ENCODE data around the gene CDKL1.
"Not testable (repeated sequence)": the region's sequence is repeated elsewhere in the genome, so short reads cannot be mapped to it uniquely, and the experiment has no call there.

CDKL1 gene

GRCh38 chr14:50364792-50365191 lies 31.9 kb downstream of the CDKL1 start:
- Histone ChIP-seq H3K4me3 (IDR thresholded peaks at IDR 0.05; ENCODE audit: insufficient read depth, low read depth, low read length) (no peak overlapping the region), H3K27ac (no peak overlapping the region), H3K9ac (no peak overlapping the region), H3K27me3 (ENCODE audit: insufficient read depth, low read depth) (no peaks in the 10 kb centered on the region), H3K4me1 (ENCODE audit: low read depth, poor library complexity, severe bottlenecking) (peaks cover 14% of the 10 kb centered on the region), H3K4me2 (no peak overlapping the region), H4K20me1 (ENCODE audit: insufficient read depth) (no peaks in the 10 kb centered on the region), H3K36me3 (ENCODE audit: insufficient read depth) (no peaks in the 10 kb centered on the region), H2AFZ (ENCODE audit: low read depth) (no peak overlapping the region), H3K79me2 (ENCODE audit: insufficient read depth, low read depth) (no peaks in the 10 kb centered on the region)
- TF ChIP-seq, protein P1, sequence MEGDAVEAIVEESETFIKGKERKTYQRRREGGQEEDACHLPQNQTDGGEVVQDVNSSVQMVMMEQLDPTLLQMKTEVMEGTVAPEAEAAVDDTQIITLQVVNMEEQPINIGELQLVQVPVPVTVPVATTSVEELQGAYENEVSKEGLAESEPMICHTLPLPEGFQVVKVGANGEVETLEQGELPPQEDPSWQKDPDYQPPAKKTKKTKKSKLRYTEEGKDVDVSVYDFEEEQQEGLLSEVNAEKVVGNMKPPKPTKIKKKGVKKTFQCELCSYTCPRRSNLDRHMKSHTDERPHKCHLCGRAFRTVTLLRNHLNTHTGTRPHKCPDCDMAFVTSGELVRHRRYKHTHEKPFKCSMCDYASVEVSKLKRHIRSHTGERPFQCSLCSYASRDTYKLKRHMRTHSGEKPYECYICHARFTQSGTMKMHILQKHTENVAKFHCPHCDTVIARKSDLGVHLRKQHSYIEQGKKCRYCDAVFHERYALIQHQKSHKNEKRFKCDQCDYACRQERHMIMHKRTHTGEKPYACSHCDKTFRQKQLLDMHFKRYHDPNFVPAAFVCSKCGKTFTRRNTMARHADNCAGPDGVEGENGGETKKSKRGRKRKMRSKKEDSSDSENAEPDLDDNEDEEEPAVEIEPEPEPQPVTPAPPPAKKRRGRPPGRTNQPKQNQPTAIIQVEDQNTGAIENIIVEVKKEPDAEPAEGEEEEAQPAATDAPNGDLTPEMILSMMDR (conservative IDR thresholded peaks at IDR 0.05; ENCODE audit: low read depth, low read length) = no peak

- Histone ChIP-seq H3K27me3 (ENCODE audit: insufficient read depth, low read depth) (no peaks in the 10 kb centered on the region), H3K36me3 (ENCODE audit: insufficient read depth) (no peaks in the 10 kb centered on the region), H2AFZ (ENCODE audit: low read depth) (peak overlapping the region; percentile 79; the same call in 1 of the 2 replicates), H3K27ac (no peak overlapping the region), H4K20me1 (ENCODE audit: insufficient read depth) (no peaks in the 10 kb centered on the region), H3K4me2 (peak overlapping the region; percentile 74), H3K4me1 (ENCODE audit: low read depth, poor library complexity, severe bottlenecking) (peaks cover 14% of the 10 kb centered on the region), H3K4me3 (IDR thresholded peaks at IDR 0.05; ENCODE audit: insufficient read depth, low read depth, low read length) (no peak overlapping the region), H3K9ac (peak overlapping the region; percentile 18; the same call in 1 of the 2 replicates), H3K79me2 (ENCODE audit: insufficient read depth, low read depth) (no peaks in the 10 kb centered on the region)
- TF ChIP-seq, protein P1 (conservative IDR thresholded peaks at IDR 0.05; ENCODE audit: low read depth, low read length) = no peak
These were observed 33.0 kb downstream of the CDKL1 start for GRCh38 chr14:50363714-50364111.

- no peak overlapping the region for H3K27ac ChIP-seq
- H3K4me2 ChIP-seq = peak overlapping the region; percentile 74
- no peaks in the 10 kb centered on the region for H3K79me2 ChIP-seq (ENCODE audit: insufficient read depth, low read depth)
- peaks cover 14% of the 10 kb centered on the region for H3K4me1 ChIP-seq (ENCODE audit: low read depth, poor library complexity, severe bottlenecking)
- H3K4me3 ChIP-seq (IDR thresholded peaks at IDR 0.05; ENCODE audit: insufficient read depth, low read depth, low read length) = no peak overlapping the region
- H2AFZ ChIP-seq (ENCODE audit: low read depth) = peak overlapping the region; percentile 79; the same call in 1 of the 2 replicates
- H4K20me1 ChIP-seq (ENCODE audit: insufficient read depth) = no peaks in the 10 kb centered on the region
- H3K36me3 ChIP-seq (ENCODE audit: insufficient read depth) = no peaks in the 10 kb centered on the region
- H3K9ac ChIP-seq = peak overlapping the region; percentile 18; the same call in 1 of the 2 replicates
- TF ChIP-seq, protein P1 (conservative IDR thresholded peaks at IDR 0.05; ENCODE audit: low read depth, low read length) = no peak
- no peaks in the 10 kb centered on the region for H3K27me3 ChIP-seq (ENCODE audit: insufficient read depth, low read depth)
These were observed 33.6 kb downstream of the CDKL1 start for GRCh38 chr14:50362764-50363713.

GRCh38 chr14:50361473-50362403 lies 34.9 kb downstream of the CDKL1 start:
- not testable (repeated sequence) for H3K4me2 ChIP-seq

More at GRCh38 chr14:50361473-50362403, 34.9 kb downstream of the CDKL1 start:
- not testable (repeated sequence) for H3K9ac ChIP-seq; H3K4me3 ChIP-seq (IDR thresholded peaks at IDR 0.05; ENCODE audit: insufficient read depth, low read depth, low read length); H3K36me3 ChIP-seq (ENCODE audit: insufficient read depth); H3K27ac ChIP-seq; H2AFZ ChIP-seq (ENCODE audit: low read depth); H4K20me1 ChIP-seq (ENCODE audit: insufficient read depth); H3K27me3 ChIP-seq (ENCODE audit: insufficient read depth, low read depth); H3K79me2 ChIP-seq (ENCODE audit: insufficient read depth, low read depth)
- peaks cover 14% of the 10 kb centered on the region for H3K4me1 ChIP-seq (ENCODE audit: low read depth, poor library complexity, severe bottlenecking)

All from KMS-11 (cell line).